SK-N-SH (cell line): ENCODE results near the gene ARHGEF28. TPM values are rescaled to one million over a fixed set of nuclear protein-coding genes. Genes with fewer than 3 reads are reported as not detected.

Experiments used
- CTCF ChIA-PET: fragments of 300-600, 350-600 bp; formaldehyde crosslinking; extraction: SDS; loops from one replicate; lab custom pipeline; 2021; lab: Yijun Ruan, JAX
- POLR2A ChIA-PET: fragments of 350-600 bp; sonication (Branson Sonifier 250); formaldehyde crosslinking; extraction: SDS; loops from one replicate; lab custom pipeline; 2020; ENCODE audit warnings: antibody characterized with exemption, inconsistent platforms; lab: Yijun Ruan, JAX
- DNase-seq: peaks from one replicate; pipeline ENCODE4 v3.0.0; 2012
- H2AFZ ChIP-seq: fragments of 200-600 bp; sonication (generic); 2 replicates; pipeline ENCODE4 v1.8.1; 2016; ENCODE audit warnings: antibody characterized with exemption, mild to moderate bottlenecking, low read depth
- H3F3A ChIP-seq: fragments of 200-600 bp; sonication (generic); replicated peaks from 2 replicates; pipeline ENCODE3; 2016; ENCODE audit warnings: antibody characterized with exemption, mild to moderate bottlenecking; ENCODE audit not compliant: insufficient read depth
- H3K27ac ChIP-seq, 2 experiments: fragments of 200-500 bp in 1 of 2; fragments of 200-600 bp in 1 of 2; sonication (Bioruptor generic) in 1 of 2; sonication (generic), shearing (Covaris generic) in 1 of 2; 2 replicates each; pipeline versions ENCODE4 v1.5.1 to v1.6.1; 2014 to 2016; ENCODE audit warnings: low read depth in 2 of 2, inconsistent platforms in 1 of 2, low read length in 1 of 2, mild to moderate bottlenecking in 1 of 2, mixed read lengths in 1 of 2
- H3K27me3 ChIP-seq: fragments of 200-600 bp; sonication (generic), shearing (Covaris generic); 2 replicates; pipeline ENCODE4 v1.6.1; 2016; ENCODE audit warnings: mixed run types; ENCODE audit not compliant: insufficient read depth
- H3K36me3 ChIP-seq, 2 experiments: fragments of 200-500 bp in 1 of 2; fragments of 200-600 bp in 1 of 2; sonication (Bioruptor generic) in 1 of 2; sonication (generic) in 1 of 2; replicated peaks in 1 of 2; 2 replicates each; pipeline versions ENCODE3 to v1.5.1; 2014 to 2016; ENCODE audit warnings: low read length in 1 of 2, mild to moderate bottlenecking in 1 of 2; ENCODE audit not compliant: insufficient read depth in 2 of 2, control insufficient read depth in 1 of 2
- H3K4me1 ChIP-seq, 2 experiments: fragments of 200-500 bp in 1 of 2; fragments of 200-600 bp in 1 of 2; sonication (Bioruptor generic) in 1 of 2; sonication (generic), shearing (Covaris generic) in 1 of 2; 2 replicates each; pipeline versions ENCODE4 v1.5.1 to v1.6.1; 2014 to 2016; ENCODE audit warnings: low read depth in 1 of 2, low read length in 1 of 2, mixed run types in 1 of 2; ENCODE audit not compliant: insufficient read depth in 2 of 2, control insufficient read depth in 1 of 2
- H3K4me2 ChIP-seq: fragments of 200-600 bp; sonication (generic), shearing (Covaris generic); 2 replicates; pipeline ENCODE4 v1.6.1; 2017; ENCODE audit warnings: mixed run types
- H3K4me3 ChIP-seq, 2 experiments: fragments of 200-500 bp in 1 of 2; fragments of 200-600 bp in 1 of 2; sonication (Bioruptor generic) in 1 of 2; sonication (generic), shearing (Covaris generic) in 1 of 2; 2 replicates each; pipeline versions ENCODE4 v1.5.1 to v1.8.1; 2014 to 2016; ENCODE audit warnings: low read depth in 2 of 2, inconsistent platforms in 1 of 2, low read length in 1 of 2, mild to moderate bottlenecking in 1 of 2, mixed read lengths in 1 of 2, moderate library complexity in 1 of 2
- H3K79me2 ChIP-seq: fragments of 200-600 bp; sonication (generic); 2 replicates; pipeline ENCODE4 v1.8.1; 2017; ENCODE audit warnings: mild to moderate bottlenecking; ENCODE audit not compliant: insufficient read depth
- H3K9ac ChIP-seq: fragments of 200-600 bp; sonication (generic); 2 replicates; pipeline ENCODE4 v1.6.1; 2017; ENCODE audit warnings: mixed run types
- H3K9me2 ChIP-seq: fragments of 200-600 bp; sonication (generic); 2 replicates; pipeline ENCODE4 v1.6.1; 2017; ENCODE audit warnings: mixed run types
- H3K9me3 ChIP-seq: fragments of 200-600 bp; sonication (generic); 2 replicates; pipeline ENCODE4 v1.6.1; 2017; ENCODE audit warnings: mixed run types, mild to moderate bottlenecking, moderate library complexity
- H4K20me1 ChIP-seq: fragments of 200-600 bp; sonication (generic); 2 replicates; pipeline ENCODE4 v1.6.1; 2017; ENCODE audit warnings: mild to moderate bottlenecking, mixed run types; ENCODE audit not compliant: insufficient read depth
- EZH2phosphoT487 ChIP-seq: fragments of 200-600 bp; sonication (generic); IDR thresholded peaks from 2 replicates; pipeline ENCODE4 v1.6.1; 2017; ENCODE audit warnings: low read depth, mixed run types, mild to moderate bottlenecking, antibody characterized with exemption, moderate library complexity, borderline replicate concordance
- FOXM1 ChIP-seq: IDR thresholded peaks from 2 replicates; pipeline ENCODE4 v1.4.0; 2012; ENCODE audit warnings: low read depth, mild to moderate bottlenecking
- GABPA ChIP-seq: IDR thresholded peaks from 2 replicates; pipeline ENCODE4 v1.4.0; 2012; ENCODE audit warnings: low read depth, mild to moderate bottlenecking
- GATA2 ChIP-seq: sonication (generic); formaldehyde crosslinking; IDR thresholded peaks from 2 replicates; pipeline ENCODE4 v1.5.0; 2020; ENCODE audit warnings: mild to moderate bottlenecking, missing genetic modification reagents
- IRF3 ChIP-seq: fragments of 150-350 bp; IDR thresholded peaks from 2 replicates; pipeline ENCODE4 v1.6.1; 2016; ENCODE audit warnings: mild to moderate bottlenecking, low read depth, low read length
- MEF2A ChIP-seq: IDR thresholded peaks from 2 replicates; pipeline ENCODE4 v1.4.0; 2012; ENCODE audit warnings: low read depth, borderline replicate concordance
- NFIC ChIP-seq: IDR thresholded peaks from 2 replicates; pipeline ENCODE4 v1.4.0; 2012; ENCODE audit warnings: borderline replicate concordance
- PBX3 ChIP-seq: IDR thresholded peaks from 2 replicates; pipeline ENCODE4; 2012
- POLR2AphosphoS5 ChIP-seq: IDR thresholded peaks from 2 replicates; pipeline ENCODE4 v1.6.1; 2012; ENCODE audit warnings: low read depth, low read length
- RCOR1 ChIP-seq: fragments of 150-350 bp; IDR thresholded peaks from 2 replicates; pipeline ENCODE4 v1.6.1; 2017; ENCODE audit warnings: antibody characterized with exemption, low read length
- REST ChIP-seq: IDR thresholded peaks from 2 replicates; pipeline ENCODE4 v1.6.1; 2012; ENCODE audit warnings: mild to moderate bottlenecking, low read depth, low read length, moderate library complexity
- RFX5 ChIP-seq: IDR thresholded peaks from 2 replicates; pipeline ENCODE4 v1.6.1; 2012; ENCODE audit warnings: mild to moderate bottlenecking, improper control_type of control experiment, low read length
- RXRA ChIP-seq: IDR thresholded peaks from 2 replicates; pipeline ENCODE4 v1.4.0; 2012; ENCODE audit warnings: low read depth, mild to moderate bottlenecking, borderline replicate concordance
- SMC3 ChIP-seq: IDR thresholded peaks from 2 replicates; pipeline ENCODE4 v1.6.1; 2012; ENCODE audit warnings: low read depth, low read length, improper control_type of control experiment
- TAF1 ChIP-seq: IDR thresholded peaks from 2 replicates; pipeline ENCODE4 v1.6.1; 2012; ENCODE audit warnings: low read depth, mild to moderate bottlenecking, low read length, moderate library complexity, borderline replicate concordance
- polyA plus RNA-seq, 3 experiments: library from polyadenylated mRNA; depleted of rRNA; stranded (reverse); fragments of >200 nt; gene quantifications; 2 replicates each; pipeline ENCODE4 v1.2.3, GENCODE V29; 2012

The ARHGEF28 gene
- polyA plus RNA-seq, 1 of the 3 experiments (the other 2 are of a cell fraction) = 4.2 TPM

- Histone ChIP-seq H4K20me1 (no peaks in the 10 kb centered on the region), H3K27me3 (no peaks in the 10 kb centered on the region), H3K9me3 (no peaks in the 10 kb centered on the region), H3K4me2 (no peak overlapping the region), H2AFZ (no peak overlapping the region), H3K9ac (no peak overlapping the region), H3K4me1 (peaks cover 0 to 21% of the 10 kb centered on the region in 2 experiments; a peak in 1 of 4 replicates), H3K79me2 (no peaks in the 10 kb centered on the region), H3K27ac (no peak overlapping the region), H3F3A (no peaks in the 10 kb centered on the region), H3K4me3 (no peak overlapping the region), H3K9me2 (no peaks in the 10 kb centered on the region), H3K36me3 (no peaks in the 10 kb centered on the region)
- POLR2A ChIA-PET = no interaction called here
- TF ChIP-seq SMC3 = no peak
- TF ChIP-seq RFX5 = no peak
- TF ChIP-seq POLR2AphosphoS5 = no peak
- TF ChIP-seq RCOR1 = no peak
- no peak for TF ChIP-seq TAF1
- TF ChIP-seq MEF2A = no peak
- TF ChIP-seq GABPA = no peak
- TF ChIP-seq EZH2phosphoT487 = no peak
- TF ChIP-seq FOXM1 = no peak
- no peak for TF ChIP-seq IRF3
- TF ChIP-seq PBX3 = no peak
- TF ChIP-seq REST = no peak
- TF ChIP-seq NFIC = no peak
- no peak for TF ChIP-seq GATA2 (CRISPR knock-in tag)
- no peak for TF ChIP-seq RXRA
- DNase-seq = no peak
- CTCF ChIA-PET = interaction anchor here (1.4 kb wide), 1 partner anchor 235 kb away, joined by 3 read pairs; no protein-coding TSS in a partner anchor
These were observed 199.7 kb downstream of the ARHGEF28 start for GRCh38 chr5:73825736-73826135.
